T47D (cell line): ENCODE data around the gene VEZF1.

Experiments used
- DNase-seq, 2 experiments: peaks; one replicate each; pipeline versions ENCODE4 v3.0.0 to v3.0.0-alpha.2; 2011 to 2012; ENCODE audit warnings: low read depth in 1 of 2, low spot score in 1 of 2
- JUND ChIP-seq: IDR thresholded peaks from 2 replicates; pipeline ENCODE4 v1.6.1; 2012; ENCODE audit warnings: low read depth
- in situ Hi-C: cut with HindIII; loops from 2 replicates; pipeline ENCODE4 v1.10.0; 2016; ENCODE audit warnings: low sequenced_read_pairs, low pct_unique_long_range_greater_than_20kb

VEZF1 gene

GRCh38 chr17:57993471-57994365 lies 5.7 kb upstream of the VEZF1 start:
- DNase-seq, result peak in 1 of 2 experiments; percentile 60
- in situ Hi-C loops, result no loop called here

GRCh38 chr17:57991537-57991936 lies 3.5 kb upstream of the VEZF1 start:
- TF ChIP-seq JUND, result no peak
- in situ Hi-C loops, result no loop called here
- no peak for DNase-seq

More at GRCh38 chr17:57993471-57994365, 5.7 kb upstream of the VEZF1 start:
- TF ChIP-seq JUND, result no peak

GRCh38 chr17:57990037-57990436 lies 2.0 kb upstream of the VEZF1 start:
- in situ Hi-C loops, result no loop called here
- no peak for DNase-seq
- no peak for TF ChIP-seq JUND

- in situ Hi-C loops, result no loop called here
- peak; percentile 82 to 83 for DNase-seq
- no peak for TF ChIP-seq JUND
Observed at GRCh38 chr17:57988301-57989250, 522 bp upstream of the VEZF1 start.

- in situ Hi-C loops, result no loop called here
- DNase-seq, result peak; percentile 58 to 71
- TF ChIP-seq JUND, result no peak
Observed at GRCh38 chr17:57986841-57987580, 1.0 kb downstream of the VEZF1 start.

- TF ChIP-seq JUND, result peak; percentile 82
- in situ Hi-C loops, result no loop called here
- DNase-seq, result peak in 1 of 2 experiments; percentile 70
Observed at GRCh38 chr17:57985675-57985974, 2.4 kb downstream of the VEZF1 start.

GRCh38 chr17:57984936-57985674 lies 2.9 kb downstream of the VEZF1 start:
- no peak for TF ChIP-seq JUND
- DNase-seq, result no peak
- in situ Hi-C loops, result no loop called here

- no peak for DNase-seq
- in situ Hi-C loops, result no loop called here
- no peak for TF ChIP-seq JUND
Observed at GRCh38 chr17:57984261-57984890, 3.7 kb downstream of the VEZF1 start.

- in situ Hi-C loops, result no loop called here
- no peak for DNase-seq
- no peak for TF ChIP-seq JUND
Observed at GRCh38 chr17:57983446-57983845, 4.6 kb downstream of the VEZF1 start.

GRCh38 chr17:57982452-57983170 lies 5.4 kb downstream of the VEZF1 start:
- TF ChIP-seq JUND, result no peak
- in situ Hi-C loops, result no loop called here

GRCh38 chr17:57980522-57980921 lies 7.5 kb downstream of the VEZF1 start:
- in situ Hi-C loops, result no loop called here
- no peak for DNase-seq
- TF ChIP-seq JUND, result no peak

More at GRCh38 chr17:57982452-57983170, 5.4 kb downstream of the VEZF1 start:
- no peak for DNase-seq
